SK-N-SH treated with all-trans-retinoic acid at 6 μM for 48 hours (cell line): ENCODE measurements around the gene ZBTB7C.

Experiments
- ATAC-seq: fragments of 200-7000 bp; cut with Tn5 transposase; 3 replicates; pipeline ENCODE4 v1.9.1; 2020; ENCODE audit warnings: mild to moderate bottlenecking, moderate library complexity
- ARNTL ChIP-seq: fragments of 450-650 bp; formaldehyde crosslinking; IDR thresholded peaks from 2 replicates; pipeline ENCODE4 v1.5.0; 2020; ENCODE audit warnings: low read depth, mild to moderate bottlenecking, moderate library complexity, borderline replicate concordance
- BACH2 ChIP-seq: fragments of 250-450 bp; sonication (Bioruptor Pico); IDR thresholded peaks from 2 replicates; pipeline ENCODE4 v1.9.0; 2021; ENCODE audit warnings: mild to moderate bottlenecking, borderline replicate concordance
- CREB5 ChIP-seq: fragments of 250-450 bp; sonication (Bioruptor Pico); IDR thresholded peaks from 2 replicates; pipeline ENCODE4 v1.5.1; 2020; ENCODE audit warnings: low read depth, mild to moderate bottlenecking, moderate library complexity
- CSDC2 ChIP-seq: fragments of 250-450 bp; sonication (Bioruptor Pico); IDR thresholded peaks from 2 replicates; pipeline ENCODE4 v1.5.0; 2020; ENCODE audit warnings: mild to moderate bottlenecking, moderate library complexity
- CSRNP3 ChIP-seq: fragments of 250-450 bp; sonication (Bioruptor Pico); IDR thresholded peaks from 2 replicates; pipeline ENCODE4 v1.5.1; 2021; ENCODE audit warnings: mild to moderate bottlenecking, moderate library complexity
- ESRRG ChIP-seq: fragments of 250-450 bp; sonication (Bioruptor Pico); IDR thresholded peaks from 2 replicates; pipeline ENCODE4 v1.6.1; 2021; ENCODE audit warnings: mild to moderate bottlenecking
- ISL1 ChIP-seq: fragments of 250-450 bp; sonication (Bioruptor Pico); IDR thresholded peaks from 2 replicates; pipeline ENCODE4 v2.1.2; 2022; ENCODE audit warnings: mild to moderate bottlenecking, moderate library complexity
- OSR1 ChIP-seq: fragments of 250-450 bp; sonication (Bioruptor Pico); IDR thresholded peaks from 2 replicates; pipeline ENCODE4 v1.8.0; 2022; ENCODE audit warnings: moderate library complexity, mild to moderate bottlenecking, inconsistent platforms
- PATZ1 ChIP-seq: fragments of 250-450 bp; sonication (Bioruptor Pico); IDR thresholded peaks from 2 replicates; pipeline ENCODE4 v1.8.0; 2020; ENCODE audit warnings: mild to moderate bottlenecking, moderate library complexity, borderline replicate concordance
- POU6F1 ChIP-seq: fragments of 250-450 bp; sonication (Bioruptor Pico); IDR thresholded peaks from 2 replicates; pipeline ENCODE4 v1.8.0; 2021; ENCODE audit warnings: low read depth, mild to moderate bottlenecking, moderate library complexity, borderline replicate concordance
- PPARA ChIP-seq: fragments of 250-450 bp; sonication (Bioruptor Pico); IDR thresholded peaks from 2 replicates; pipeline ENCODE4 v1.5.0; 2020; ENCODE audit warnings: mild to moderate bottlenecking, borderline replicate concordance
- RARB ChIP-seq: fragments of 250-450 bp; sonication (Bioruptor Pico); IDR thresholded peaks from 2 replicates; pipeline ENCODE4 v1.8.0; 2021; ENCODE audit warnings: mild to moderate bottlenecking, moderate library complexity
- SNAI2 ChIP-seq: fragments of 250-450 bp; sonication (Bioruptor Pico); IDR thresholded peaks from 2 replicates; pipeline ENCODE4 v1.5.0; 2020; ENCODE audit warnings: mild to moderate bottlenecking, moderate library complexity
- TCF4 ChIP-seq: fragments of 250-450 bp; sonication (Bioruptor Pico); IDR thresholded peaks from 2 replicates; pipeline ENCODE4 v1.8.0; 2021; ENCODE audit warnings: mild to moderate bottlenecking, moderate library complexity, borderline replicate concordance
- TOX ChIP-seq: fragments of 250-450 bp; sonication (Bioruptor Pico); IDR thresholded peaks from 2 replicates; pipeline ENCODE4 v1.8.0; 2021; ENCODE audit warnings: mild to moderate bottlenecking, moderate library complexity, borderline replicate concordance
- TSHZ2 ChIP-seq: fragments of 250-450 bp; sonication (Bioruptor Pico); IDR thresholded peaks from 2 replicates; pipeline ENCODE4 v1.5.0; 2020; ENCODE audit warnings: mild to moderate bottlenecking, moderate library complexity
- ZFP30 ChIP-seq: fragments of 450-650 bp; formaldehyde crosslinking; IDR thresholded peaks from 2 replicates; pipeline ENCODE4 v1.5.0; 2022; ENCODE audit warnings: mild to moderate bottlenecking, moderate library complexity
- ZNF70 ChIP-seq: fragments of 450-650 bp; formaldehyde crosslinking; IDR thresholded peaks from 2 replicates; pipeline ENCODE4 v1.5.0; 2020; ENCODE audit warnings: mild to moderate bottlenecking, moderate library complexity

The ZBTB7C gene

GRCh38 chr18:48215876-48216638 is 193.1 kb downstream of the ZBTB7C start:
- TF ChIP-seq SNAI2 (CRISPR knock-in tag) (no peak), ESRRG (CRISPR knock-in tag) (no peak), BACH2 (CRISPR knock-in tag) (no peak), TOX (CRISPR knock-in tag) (no peak), PPARA (CRISPR knock-in tag) (no peak), ZNF70 (no peak), ZFP30 (CRISPR knock-in tag) (no peak), TSHZ2 (CRISPR knock-in tag) (no peak), CSDC2 (CRISPR knock-in tag) (no peak), TCF4 (CRISPR knock-in tag) (no peak)
- no peak for ATAC-seq

GRCh38 chr18:48213791-48214190 is 195.4 kb downstream of the ZBTB7C start:
- no peak for ATAC-seq
- TF ChIP-seq OSR1 (CRISPR knock-in tag) (no peak), TSHZ2 (CRISPR knock-in tag) (no peak), TOX (CRISPR knock-in tag) (no peak)

GRCh38 chr18:48208432-48209140 is 200.6 kb downstream of the ZBTB7C start:
- no peak for ATAC-seq
- TF ChIP-seq POU6F1 (no peak), PATZ1 (CRISPR knock-in tag) (no peak), ESRRG (CRISPR knock-in tag) (no peak), ISL1 (CRISPR knock-in tag) (no peak), ZFP30 (CRISPR knock-in tag) (no peak), RARB (CRISPR knock-in tag) (no peak), ARNTL (CRISPR knock-in tag) (no peak)

- no peak for ATAC-seq
- no peak for TF ChIP-seq PATZ1 (CRISPR knock-in tag)
- TF ChIP-seq CREB5 (CRISPR knock-in tag), result no peak
- no peak for TF ChIP-seq PPARA (CRISPR knock-in tag)
- no peak for TF ChIP-seq ESRRG (CRISPR knock-in tag)
- TF ChIP-seq ZNF70, result no peak
- TF ChIP-seq CSRNP3 (CRISPR knock-in tag), result no peak
These were observed 201.4 kb downstream of the ZBTB7C start for GRCh38 chr18:48207733-48208132.
